MM.1S (cell line): ENCODE data around the gene NCAN.

Experiments
- DNase-seq: peaks from one replicate; pipeline ENCODE4 v3.0.0-alpha.2; 2015
- H2AFZ ChIP-seq: fragments of 300-600 bp; sonication (generic); 2 replicates; pipeline ENCODE4 v1.6.0; 2016; ENCODE audit warnings: antibody characterized with exemption, low read length
- H3F3A ChIP-seq: fragments of 300-600 bp; sonication (generic); 2 replicates; pipeline ENCODE4 v1.6.1; 2016; ENCODE audit warnings: mild to moderate bottlenecking, antibody characterized with exemption, low read length, moderate library complexity, mixed read lengths; ENCODE audit not compliant: insufficient read depth
- H3K27ac ChIP-seq: fragments of 300-600 bp; sonication (generic); 2 replicates; pipeline ENCODE4 v1.5.1; 2016; ENCODE audit warnings: mild to moderate bottlenecking, low read length
- H3K27me3 ChIP-seq: fragments of 300-600 bp; sonication (generic); replicated peaks from 2 replicates; pipeline ENCODE4 v1.6.0; 2016; ENCODE audit warnings: low read length; ENCODE audit not compliant: insufficient read depth
- H3K36me3 ChIP-seq: fragments of 300-600 bp; sonication (generic); replicated peaks from 2 replicates; pipeline ENCODE4 v1.6.1; 2016; ENCODE audit warnings: mild to moderate bottlenecking, low read length, mixed read lengths; ENCODE audit not compliant: insufficient read depth
- H3K4me1 ChIP-seq: fragments of 300-600 bp; sonication (generic); 2 replicates; pipeline ENCODE4 v1.6.1; 2016; ENCODE audit warnings: low read length, mixed read lengths
- H3K4me2 ChIP-seq: fragments of 300-600 bp; sonication (generic); 2 replicates; pipeline ENCODE4 v1.6.0; 2016; ENCODE audit warnings: low read depth, low read length
- H3K4me3 ChIP-seq: fragments of 300-600 bp; sonication (generic); 2 replicates; pipeline ENCODE4 v1.5.1; 2016; ENCODE audit warnings: low read length, mixed read lengths
- H3K79me2 ChIP-seq: fragments of 300-600 bp; sonication (generic); 2 replicates; pipeline ENCODE4 v1.6.1; 2016; ENCODE audit warnings: mixed run types, low read length, mixed read lengths
- H3K9ac ChIP-seq: fragments of 300-600 bp; sonication (generic); 2 replicates; pipeline ENCODE4 v1.6.1; 2016; ENCODE audit warnings: low read length, mixed read lengths
- H3K9me2 ChIP-seq: fragments of 300-600 bp; sonication (generic); replicated peaks from 2 replicates; pipeline ENCODE4 v1.6.1; 2016; ENCODE audit warnings: mild to moderate bottlenecking, low read length, mixed read lengths; ENCODE audit not compliant: insufficient read depth
- H3K9me3 ChIP-seq: fragments of 300-600 bp; sonication (generic); replicated peaks from 2 replicates; pipeline ENCODE4 v1.6.1; 2016; ENCODE audit warnings: mild to moderate bottlenecking, low read length, mixed read lengths; ENCODE audit not compliant: insufficient read depth
- H4K20me1 ChIP-seq: fragments of 300-600 bp; sonication (generic); 2 replicates; pipeline ENCODE4 v1.6.1; 2016; ENCODE audit warnings: mild to moderate bottlenecking, low read length, moderate library complexity, mixed read lengths; ENCODE audit not compliant: insufficient read depth
- CTCF ChIP-seq: fragments of 300-600 bp; sonication (generic); IDR thresholded peaks from 2 replicates; pipeline ENCODE4 v1.5.1; 2016; ENCODE audit warnings: antibody characterized with exemption, low read length, mixed read lengths
- EZH2 ChIP-seq: fragments of 300-600 bp; sonication (generic); optimal IDR thresholded peaks from 2 replicates; pipeline ENCODE3; 2017; ENCODE audit warnings: low read depth, mild to moderate bottlenecking, antibody characterized with exemption, low read length, mixed read lengths
- EZH2phosphoT487 ChIP-seq: fragments of 300-600 bp; sonication (generic); IDR thresholded peaks from 2 replicates; pipeline ENCODE4 v1.6.1; 2018; ENCODE audit warnings: antibody characterized with exemption, low read length

NCAN gene

GRCh38 chr19:19201697-19202630 is 9.8 kb upstream of the NCAN start:
- DNase-seq, result no peak
- no peaks in the 10 kb centered on the region for H3K9me3 ChIP-seq
- H3K27ac ChIP-seq, result no peak overlapping the region
- peak overlapping the region; percentile 64; the same call in 1 of the 2 replicates for H2AFZ ChIP-seq
- H3K4me1 ChIP-seq, result 0 out of 2 replicates have a peak, but pooled peaks cover 4% of the 10 kb centered on the region
- H3K27me3 ChIP-seq, result peaks cover 20% of the 10 kb centered on the region
- peak overlapping the region; percentile 85 for H3K4me3 ChIP-seq
- no peaks in the 10 kb centered on the region for H3K9me2 ChIP-seq
- no peaks in the 10 kb centered on the region for H4K20me1 ChIP-seq
- peak overlapping the region; percentile 90 for H3K9ac ChIP-seq
- no peak for TF ChIP-seq EZH2phosphoT487
- TF ChIP-seq CTCF, result no peak
- no peak for TF ChIP-seq EZH2
- H3K79me2 ChIP-seq, result peaks cover 20% of the 10 kb centered on the region
- peak overlapping the region; percentile 91 for H3K4me2 ChIP-seq
- H3F3A ChIP-seq, result no peaks in the 10 kb centered on the region
- no peaks in the 10 kb centered on the region for H3K36me3 ChIP-seq

- no peaks in the 10 kb centered on the region for H3K9me3 ChIP-seq
- peak overlapping the region; percentile 64 for H2AFZ ChIP-seq
- peak overlapping the region; percentile 50; the same call in 1 of the 2 replicates for H3K27ac ChIP-seq
- no peaks in the 10 kb centered on the region for H3K9me2 ChIP-seq
- peaks cover 20% of the 10 kb centered on the region for H3K79me2 ChIP-seq
- no peaks in the 10 kb centered on the region for H3K36me3 ChIP-seq
- peaks cover 21% of the 10 kb centered on the region for H3K27me3 ChIP-seq
- no peaks in the 10 kb centered on the region for H4K20me1 ChIP-seq
- H3K4me3 ChIP-seq, result peak overlapping the region; percentile 85
- 0 out of 2 replicates have a peak, but pooled peaks cover 4% of the 10 kb centered on the region for H3K4me1 ChIP-seq
- no peak for TF ChIP-seq CTCF
- no peak for TF ChIP-seq EZH2
- TF ChIP-seq EZH2phosphoT487, result no peak
- no peaks in the 10 kb centered on the region for H3F3A ChIP-seq
- H3K9ac ChIP-seq, result peak overlapping the region; percentile 90
- no peak for DNase-seq
- peak overlapping the region; percentile 91 for H3K4me2 ChIP-seq
Measured at GRCh38 chr19:19202707-19203011, 9.1 kb upstream of the NCAN start.

GRCh38 chr19:19203012-19203856 is 8.5 kb upstream of the NCAN start, which contains the start of gene NR2C2AP:
TSS of gene NR2C2AP (minus strand) at chr19:19203414. CDS start at chr19:19203060, 354 bp downstream.
- Histone ChIP-seq H3K9me3 (no peaks in the 10 kb centered on the region), H4K20me1 (no peaks in the 10 kb centered on the region), H2AFZ (peak within 1 kb of the TSS; percentile 64), H3K36me3 (no peaks in the 10 kb centered on the region), H3F3A (no peaks in the 10 kb centered on the region), H3K9ac (peak within 1 kb of the TSS; percentile 90), H3K4me3 (peak within 1 kb of the TSS; percentile 85), H3K27ac (peak within 1 kb of the TSS; percentile 50; the same call in 1 of the 2 replicates), H3K79me2 (peaks cover 20% of the 10 kb centered on the region), H3K9me2 (no peaks in the 10 kb centered on the region), H3K4me2 (peak within 1 kb of the TSS; percentile 91), H3K4me1 (0 out of 2 replicates have a peak, but pooled peaks cover 4% of the 10 kb centered on the region), H3K27me3 (peaks cover 21% of the 10 kb centered on the region)
- peak; percentile 94 for DNase-seq
- TF ChIP-seq EZH2, result no peak
- TF ChIP-seq CTCF, result no peak
- TF ChIP-seq EZH2phosphoT487, result no peak
